ENCODE results near the gene GLO1.
A peak's percentile ranks its signal among the peaks of the same experiment; 100 is the strongest.

Gene GLO1

DNA sequence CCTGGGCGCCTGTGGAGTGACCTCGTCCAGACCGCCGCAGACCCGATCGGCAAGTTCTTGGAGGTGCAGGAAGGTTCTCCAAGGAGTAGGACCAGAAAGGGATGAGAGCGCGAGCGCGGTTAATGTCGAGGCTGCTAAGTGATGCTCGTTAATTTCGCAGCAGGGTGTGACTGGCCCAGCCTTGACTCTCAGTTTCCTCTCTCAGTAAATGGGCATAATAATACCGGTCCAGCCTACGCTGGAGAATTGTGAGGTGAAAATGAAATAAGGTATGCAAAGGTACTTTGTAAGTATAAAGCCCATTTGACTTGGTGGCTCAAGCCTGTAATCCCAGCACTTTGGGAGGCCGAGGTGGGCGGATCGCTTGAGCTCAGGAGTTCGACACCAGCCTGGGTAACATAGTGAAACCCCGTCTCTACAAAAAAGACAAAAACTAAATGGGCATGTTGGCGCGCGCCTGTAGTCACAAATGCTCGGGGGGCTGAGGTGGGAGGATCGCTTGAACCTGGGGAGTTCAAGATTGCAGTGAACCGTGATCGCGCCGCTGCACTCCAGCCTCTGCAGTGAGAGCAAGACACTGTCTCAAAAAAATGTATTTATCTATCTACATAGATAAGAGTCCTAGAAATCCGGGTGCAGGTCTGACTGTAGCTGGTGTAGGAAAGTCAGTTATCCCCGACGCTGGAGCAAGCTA, 62.6 kb downstream of the GLO1 start:
- no peak for TF ChIP-seq SIN3A (IDR thresholded peaks at IDR 0.05; ENCODE audit: borderline replicate concordance, insufficient read depth, low read length)
- TF ChIP-seq POLR2AphosphoS5 (IDR thresholded peaks at IDR 0.05; ENCODE audit: low read depth, low read length) = no peak
- TF ChIP-seq TAF1 (IDR thresholded peaks at IDR 0.05; ENCODE audit: borderline replicate concordance, insufficient read depth, low read length) = no peak
- TF ChIP-seq FOXP2 (optimal IDR thresholded peaks at IDR 0.05; ENCODE audit: borderline replicate concordance, extremely low read depth, extremely low read length, insufficient read depth) = no peak
- no peak; a peak in 1 of 4 replicates for TF ChIP-seq REST (IDR thresholded peaks at IDR 0.05; ENCODE audit: insufficient read depth in 1 of 2, low read depth in 2 of 2, low read length in 2 of 2)

GRCh38 chr6:38639498-38640215, 63.3 kb downstream of the GLO1 start, which contains the start of gene BTBD9:
Gene BTBD9, minus strand, starts transcription at chr6:38639929.
- no peak for TF ChIP-seq SIN3A (IDR thresholded peaks at IDR 0.05; ENCODE audit: borderline replicate concordance, insufficient read depth, low read length)
- TF ChIP-seq FOXP2 (optimal IDR thresholded peaks at IDR 0.05; ENCODE audit: borderline replicate concordance, extremely low read depth, extremely low read length, insufficient read depth) = peak; percentile 23

DNA sequence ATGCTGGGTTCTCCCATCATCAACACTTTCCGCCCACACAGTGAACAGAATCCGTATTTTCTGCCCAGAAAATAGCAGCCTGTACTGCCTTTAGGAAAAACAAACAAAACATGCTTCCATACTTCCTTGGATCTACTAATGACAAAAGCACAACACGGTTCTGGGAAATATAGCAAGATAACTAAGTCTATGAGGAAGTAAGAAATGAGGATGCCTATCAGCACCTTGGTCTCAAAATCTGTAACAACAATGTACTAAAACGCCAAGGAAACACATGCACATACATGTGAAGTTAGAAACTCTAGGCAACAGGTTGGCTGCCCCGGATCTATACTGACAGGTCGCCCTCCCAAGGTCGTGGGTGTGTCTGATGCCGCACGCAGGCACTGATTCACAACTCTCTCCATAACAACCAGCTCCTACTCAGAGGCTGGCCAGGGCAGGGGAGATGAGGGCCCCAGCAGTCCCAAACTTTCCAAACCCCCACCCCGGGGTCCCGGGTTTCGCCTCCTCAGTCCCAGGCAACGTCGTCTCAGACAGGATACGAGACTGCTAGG, 63.9 kb downstream of the GLO1 start:
- no peak for TF ChIP-seq SIN3A (IDR thresholded peaks at IDR 0.05; ENCODE audit: borderline replicate concordance, insufficient read depth, low read length)
- TF ChIP-seq REST (IDR thresholded peaks at IDR 0.05; ENCODE audit: insufficient read depth in 1 of 2, low read depth in 2 of 2, low read length in 2 of 2) = peak in 1 of 2 experiments; percentile 1; a peak in 1 of 4 replicates

GRCh38 chr6:38637756-38638155, 65.2 kb downstream of the GLO1 start:
- TF ChIP-seq REST (IDR thresholded peaks at IDR 0.05; ENCODE audit: insufficient read depth in 1 of 2, low read depth in 2 of 2, low read length in 2 of 2) (no peak), FOXP2 (optimal IDR thresholded peaks at IDR 0.05; ENCODE audit: borderline replicate concordance, extremely low read depth, extremely low read length, insufficient read depth) (no peak), POLR2AphosphoS5 (IDR thresholded peaks at IDR 0.05; ENCODE audit: low read depth, low read length) (no peak), TAF1 (IDR thresholded peaks at IDR 0.05; ENCODE audit: borderline replicate concordance, insufficient read depth, low read length) (no peak), SIN3A (IDR thresholded peaks at IDR 0.05; ENCODE audit: borderline replicate concordance, insufficient read depth, low read length) (no peak)

- TF ChIP-seq TAF1 (IDR thresholded peaks at IDR 0.05; ENCODE audit: borderline replicate concordance, insufficient read depth, low read length) (no peak), SIN3A (IDR thresholded peaks at IDR 0.05; ENCODE audit: borderline replicate concordance, insufficient read depth, low read length) (no peak), FOXP2 (optimal IDR thresholded peaks at IDR 0.05; ENCODE audit: borderline replicate concordance, extremely low read depth, extremely low read length, insufficient read depth) (no peak), POLR2AphosphoS5 (IDR thresholded peaks at IDR 0.05; ENCODE audit: low read depth, low read length) (no peak), REST (IDR thresholded peaks at IDR 0.05; ENCODE audit: insufficient read depth in 1 of 2, low read depth in 2 of 2, low read length in 2 of 2) (no peak)
Observed at GRCh38 chr6:38636027-38636426, 66.9 kb downstream of the GLO1 start.
